ENCODE data around the gene SELL. TPM values are rescaled to one million over a fixed set of nuclear protein-coding genes. Genes with fewer than 3 reads are reported as not detected.
"Not testable (repeated sequence)": the region's sequence is repeated elsewhere in the genome, so short reads cannot be mapped to it uniquely, and the experiment has no call there.

Gene SELL
- total RNA-seq, 1 donor from 2014 or later: not detected

- Mint-ChIP-seq H3K9me3 (no peaks in the 10 kb centered on the region), H3K4me3 (no peak overlapping the region), H3K36me3 (ENCODE audit: low read depth) (no peaks in the 10 kb centered on the region), H3K27me3 (ENCODE audit: low read depth) (peaks cover 35% of the 10 kb centered on the region), H3K27ac (ENCODE audit: unreplicated experiment) (no peak overlapping the region), H3K4me1 (no peaks in the 10 kb centered on the region)
- TF ChIP-seq CTCF (conservative IDR thresholded peaks at IDR 0.05): no peak
- no peak for DNase-seq (ENCODE audit: low read depth, low spot score)
These were observed 14.9 kb downstream of the SELL start for GRCh38 chr1:169696273-169697100.

- Mint-ChIP-seq H3K27me3 (ENCODE audit: low read depth) (peaks cover 37% of the 10 kb centered on the region), H3K36me3 (ENCODE audit: low read depth) (no peaks in the 10 kb centered on the region), H3K9me3 (no peaks in the 10 kb centered on the region), H3K27ac (ENCODE audit: unreplicated experiment) (no peak overlapping the region), H3K4me3 (no peak overlapping the region), H3K4me1 (no peaks in the 10 kb centered on the region)
- TF ChIP-seq CTCF (conservative IDR thresholded peaks at IDR 0.05): no peak
- no peak for DNase-seq (ENCODE audit: low read depth, low spot score)
These were observed 16.9 kb downstream of the SELL start for GRCh38 chr1:169694304-169695075.

- Mint-ChIP-seq H3K36me3 (ENCODE audit: low read depth) (no peaks in the 10 kb centered on the region), H3K9me3 (no peaks in the 10 kb centered on the region), H3K27ac (ENCODE audit: unreplicated experiment) (no peak overlapping the region), H3K27me3 (ENCODE audit: low read depth) (peaks cover 31% of the 10 kb centered on the region), H3K4me3 (no peak overlapping the region), H3K4me1 (no peaks in the 10 kb centered on the region)
- no peak for DNase-seq (ENCODE audit: low read depth, low spot score)
- TF ChIP-seq CTCF (conservative IDR thresholded peaks at IDR 0.05): no peak
These were observed 18.5 kb downstream of the SELL start for GRCh38 chr1:169692756-169693460.

GRCh38 chr1:169690489-169690888, 20.9 kb downstream of the SELL start:
- H3K27me3 Mint-ChIP-seq (ENCODE audit: low read depth): peaks cover 20% of the 10 kb centered on the region
- no peaks in the 10 kb centered on the region for H3K9me3 Mint-ChIP-seq
- H3K4me3 Mint-ChIP-seq: no peak overlapping the region
- TF ChIP-seq CTCF (conservative IDR thresholded peaks at IDR 0.05): no peak
- DNase-seq (ENCODE audit: low read depth, low spot score): no peak
- no peak overlapping the region for H3K27ac Mint-ChIP-seq (ENCODE audit: unreplicated experiment)
- no peaks in the 10 kb centered on the region for H3K36me3 Mint-ChIP-seq (ENCODE audit: low read depth)
- no peaks in the 10 kb centered on the region for H3K4me1 Mint-ChIP-seq

GRCh38 chr1:169689395-169689794, 22.0 kb downstream of the SELL start:
- no peak for DNase-seq (ENCODE audit: low read depth, low spot score)
- Mint-ChIP-seq H3K27ac (ENCODE audit: unreplicated experiment) (no peak overlapping the region), H3K9me3 (no peaks in the 10 kb centered on the region), H3K36me3 (ENCODE audit: low read depth) (no peaks in the 10 kb centered on the region), H3K4me1 (no peaks in the 10 kb centered on the region), H3K27me3 (ENCODE audit: low read depth) (peaks cover 10% of the 10 kb centered on the region), H3K4me3 (no peak overlapping the region)
- no peak for TF ChIP-seq CTCF (conservative IDR thresholded peaks at IDR 0.05)

GRCh38 chr1:169688377-169688776, 23.0 kb downstream of the SELL start:
- H3K27ac Mint-ChIP-seq (ENCODE audit: unreplicated experiment); H3K4me1 Mint-ChIP-seq; H3K9me3 Mint-ChIP-seq; H3K4me3 Mint-ChIP-seq; H3K36me3 Mint-ChIP-seq (ENCODE audit: low read depth); H3K27me3 Mint-ChIP-seq (ENCODE audit: low read depth); DNase-seq (ENCODE audit: low read depth, low spot score): not testable (repeated sequence)

Data from neural crest cell (in vitro differentiated cells).